IPS-NIHi7 (cell line): ENCODE measurements around the gene LMTK2.

Source experiments
- DNase-seq: peaks from one replicate; pipeline ENCODE4 v3.0.0; 2012; ENCODE audit warnings: mixed read lengths; ENCODE audit errors: extremely low spot score

The LMTK2 gene

GRCh38 chr7:98106647-98107312, at the start of gene LMTK2:
Gene LMTK2 (plus strand): TSS chr7:98106862. CDS start chr7:98107178, 316 bp downstream.
- peak; percentile 99 for DNase-seq

GRCh38 chr7:98057157-98057556, 49.5 kb upstream of the LMTK2 start:
- DNase-seq, result no peak

- no peak for DNase-seq
These were observed 48.5 kb upstream of the LMTK2 start for GRCh38 chr7:98058186-98058585.

- no peak for DNase-seq
These were observed 42.4 kb upstream of the LMTK2 start for GRCh38 chr7:98064233-98064632.

- no peak for DNase-seq
These were observed 40.5 kb upstream of the LMTK2 start for GRCh38 chr7:98066208-98066607.

GRCh38 chr7:98066934-98067507, 39.6 kb upstream of the LMTK2 start:
- DNase-seq, result no peak

- DNase-seq, result no peak
These were observed 33.6 kb upstream of the LMTK2 start for GRCh38 chr7:98073047-98073446.

GRCh38 chr7:98075801-98076200, 30.9 kb upstream of the LMTK2 start:
- no peak for DNase-seq

DNA sequence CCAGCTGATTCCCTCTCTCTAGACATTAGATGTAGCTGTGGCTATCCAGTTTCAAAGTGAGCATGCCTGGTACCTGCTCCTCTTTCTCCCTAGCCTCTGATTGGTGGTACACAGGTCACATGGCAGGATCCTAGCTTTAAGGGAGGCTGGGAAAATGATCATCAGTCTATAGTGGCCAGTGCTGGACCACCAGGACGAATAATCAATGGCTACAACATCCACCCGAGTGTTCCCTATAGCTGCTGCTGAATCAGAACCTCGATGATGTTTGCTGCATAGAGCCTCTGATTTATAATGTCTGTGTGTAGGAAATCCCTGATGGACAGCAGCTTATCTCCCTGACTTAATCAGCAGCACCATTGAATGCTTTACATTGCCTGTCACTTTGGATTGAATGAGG, 28.9 kb upstream of the LMTK2 start:
- no peak for DNase-seq

- DNase-seq, result no peak
These were observed 28.3 kb upstream of the LMTK2 start for GRCh38 chr7:98078197-98078870.

DNA sequence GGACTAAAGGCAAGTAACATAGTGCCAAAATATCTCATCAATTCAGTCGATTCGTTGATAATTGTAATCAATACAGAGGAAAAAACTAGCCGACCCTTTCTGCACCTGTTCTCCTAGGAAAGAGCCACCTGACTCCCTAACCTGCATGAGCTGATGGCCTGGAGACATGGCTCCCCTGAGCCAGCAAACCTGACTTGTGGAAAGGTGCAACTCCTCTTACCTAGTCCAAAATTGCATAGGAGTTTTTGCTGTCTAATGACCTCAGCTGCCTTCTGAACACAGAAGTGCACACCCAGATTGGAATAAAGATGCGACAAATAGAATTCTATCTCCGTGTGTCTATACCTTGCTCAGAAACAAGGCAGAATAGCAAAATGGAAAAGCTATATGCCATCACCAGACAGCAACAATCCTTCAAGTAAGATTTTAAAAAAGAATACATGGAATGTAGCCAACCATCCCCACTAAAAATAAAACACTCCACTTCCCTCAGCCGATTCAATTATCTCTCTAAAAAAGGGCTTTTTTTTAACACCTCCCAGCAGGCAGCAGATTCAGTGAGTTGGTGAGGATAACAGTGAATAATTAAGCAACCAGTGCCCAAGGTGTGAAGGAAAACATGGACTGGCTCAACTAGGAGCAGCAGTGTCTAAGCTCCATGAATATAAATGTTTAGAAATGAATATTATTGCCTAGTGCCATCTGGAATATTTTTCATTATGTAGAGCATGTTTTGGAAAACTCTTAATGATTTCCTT, 26.6 kb upstream of the LMTK2 start:
- no peak for DNase-seq

DNA sequence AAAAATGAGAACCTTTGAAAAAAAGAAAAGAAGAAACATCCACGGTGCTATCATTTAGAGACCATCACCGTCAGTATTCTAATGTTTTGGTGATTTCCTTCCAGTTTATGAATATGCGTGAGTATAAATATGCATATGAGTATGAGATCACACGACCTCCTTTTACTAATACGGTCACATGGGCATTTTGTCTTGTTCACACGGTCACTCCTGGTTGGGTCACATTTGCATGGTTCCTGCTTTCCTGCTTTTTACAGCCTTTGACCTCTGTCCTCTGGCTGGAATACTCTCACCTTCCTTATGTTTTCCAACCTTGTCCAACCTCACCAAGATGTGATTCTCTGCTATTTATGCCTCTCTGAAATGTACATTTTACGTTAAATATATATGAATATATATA, 25.3 kb upstream of the LMTK2 start:
- DNase-seq, result no peak

DNA sequence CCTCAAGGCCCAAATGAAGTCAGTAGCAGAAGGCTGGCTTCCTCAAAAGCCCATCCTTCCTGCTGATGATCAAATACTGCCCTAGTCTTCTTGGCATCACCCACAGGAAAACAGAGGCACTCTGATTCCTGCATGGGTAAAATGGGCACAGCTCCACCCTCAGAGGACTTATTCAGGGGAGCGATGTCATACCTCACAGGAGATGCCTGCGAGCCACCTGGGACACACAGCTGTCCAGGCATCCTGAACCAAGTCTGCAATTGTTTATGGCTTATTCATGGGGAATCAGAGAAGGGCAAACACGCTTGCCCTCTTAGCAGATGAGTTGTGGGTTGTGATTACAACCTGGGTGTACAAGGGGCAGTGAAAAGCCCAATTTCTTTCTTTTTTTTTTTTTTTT, 22.0 kb upstream of the LMTK2 start:
- no peak for DNase-seq

DNA sequence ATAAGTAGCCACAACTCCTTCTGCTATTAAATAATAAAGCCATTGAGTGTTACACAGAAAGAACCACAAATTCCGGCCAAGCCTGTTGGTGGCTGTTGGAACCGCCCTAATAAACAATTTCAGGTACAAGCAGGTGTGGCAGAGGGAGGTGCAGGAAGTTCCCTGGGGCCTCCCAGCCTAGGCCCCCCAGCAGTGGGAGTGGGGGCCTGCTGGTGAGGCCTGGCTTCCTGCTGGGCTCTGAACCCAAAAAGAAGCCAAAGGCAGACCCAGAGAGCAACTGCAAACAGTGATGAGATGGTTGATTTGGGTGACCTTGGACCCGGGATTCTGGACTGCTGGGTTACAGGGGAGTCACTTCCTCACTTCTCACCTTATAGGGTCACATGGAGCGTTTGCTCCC, 21.0 kb upstream of the LMTK2 start:
- DNase-seq, result no peak

GRCh38 chr7:98086281-98086718, 20.4 kb upstream of the LMTK2 start:
- DNase-seq, result no peak

GRCh38 chr7:98088109-98088508, 18.6 kb upstream of the LMTK2 start:
- DNase-seq, result no peak

DNA sequence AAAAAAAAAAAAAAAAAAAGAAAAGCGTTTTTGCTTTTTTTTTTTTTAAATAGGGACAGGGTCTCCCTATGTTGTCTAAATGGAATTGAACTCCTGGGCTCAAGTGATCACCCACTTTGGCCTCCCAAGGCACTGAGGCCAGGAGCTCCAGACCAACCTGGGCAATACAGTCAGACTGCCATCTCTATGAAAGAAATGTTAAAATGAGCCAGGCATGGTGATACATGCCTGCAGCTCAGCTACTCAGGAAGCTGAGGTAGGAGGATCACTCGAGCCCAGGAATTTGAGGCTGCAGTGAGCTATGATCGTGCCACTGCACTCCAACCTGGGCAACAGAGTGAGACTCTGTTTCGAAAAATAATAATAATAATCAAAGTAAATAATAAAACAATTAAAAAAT, 16.5 kb upstream of the LMTK2 start:
- no peak for DNase-seq

- no peak for DNase-seq
These were observed 15.6 kb upstream of the LMTK2 start for GRCh38 chr7:98091061-98091460.

GRCh38 chr7:98091523-98091922, 15.1 kb upstream of the LMTK2 start:
- DNase-seq, result no peak

GRCh38 chr7:98097042-98097645, 9.5 kb upstream of the LMTK2 start:
- no peak for DNase-seq

- no peak for DNase-seq
These were observed 6.6 kb upstream of the LMTK2 start for GRCh38 chr7:98100088-98100487.

- no peak for DNase-seq
These were observed 4.5 kb upstream of the LMTK2 start for GRCh38 chr7:98102170-98102569.
